ENCODE measurements around the gene MEDAG. TPM values are rescaled to one million over a fixed set of nuclear protein-coding genes. Genes with fewer than 3 reads are reported as not detected.

MEDAG gene
- total and polyA plus RNA-seq, 2 donors (not counting 3 experiments of a cell fraction or from before 2014, with no cell fraction given), result 27.2 TPM

DNA sequence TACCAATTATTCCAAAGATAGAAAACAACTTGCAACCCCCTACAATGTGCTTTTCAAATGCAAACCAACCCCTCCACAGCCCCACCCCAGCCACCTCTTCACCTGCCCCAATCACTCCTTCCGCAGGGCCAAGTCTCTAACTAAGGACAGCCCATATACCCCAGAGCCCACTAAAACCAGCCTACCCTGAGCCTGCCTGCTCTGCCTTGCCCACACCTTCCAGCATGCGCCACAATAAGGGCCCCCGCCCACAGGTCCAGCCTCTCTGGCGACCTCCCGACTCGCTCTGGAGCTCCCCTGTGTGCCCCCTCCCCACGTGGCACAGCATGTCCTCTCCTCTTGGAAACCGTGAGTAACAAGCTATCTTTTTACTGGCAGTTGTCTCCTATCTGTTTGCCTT, 42.8 kb upstream of the MEDAG start:
- Histone ChIP-seq H3K4me3 (replicated peaks in 1 of 3; ENCODE audit: insufficient read depth in 1 of 3, low read depth in 1 of 3, low read length in 3 of 3) (no peak overlapping the region), H4K20me1 (replicated peaks; ENCODE audit: control insufficient read depth, extremely low read depth, insufficient read depth, low read length) (no peaks in the 10 kb centered on the region), H3K79me2 (ENCODE audit: control insufficient read depth, insufficient read depth, low read length) (no peaks in the 10 kb centered on the region), H3K9ac (replicated peaks; ENCODE audit: extremely low read depth, insufficient read depth, low read length) (no peak overlapping the region), H3K4me1 (ENCODE audit: control insufficient read depth, extremely low read depth, insufficient read depth, low read length) (peaks cover 19% of the 10 kb centered on the region), H3K36me3 (ENCODE audit: control insufficient read depth in 2 of 2, extremely low read depth in 1 of 2, insufficient read depth in 2 of 2, low read length in 2 of 2) (no peaks in the 10 kb centered on the region), H2AFZ (ENCODE audit: low read depth, low read length) (no peak overlapping the region), H3K9me3 (replicated peaks; ENCODE audit: control insufficient read depth, insufficient read depth, low read length) (no peaks in the 10 kb centered on the region), H3K4me2 (ENCODE audit: insufficient read depth, low read length) (no peak overlapping the region), H3K27ac (ENCODE audit: insufficient read depth, low read depth, low read length) (no peak overlapping the region), H3K9me1 (replicated peaks; ENCODE audit: control insufficient read depth, extremely low read depth, insufficient read depth, low read length) (no peaks in the 10 kb centered on the region), H3K27me3 (ENCODE audit: control insufficient read depth in 2 of 2, insufficient read depth in 2 of 2, low read length in 2 of 2) (no peaks in the 10 kb centered on the region)
- DNase-seq (ENCODE audit: low read depth, low spot score), result no peak
- no peak for FAIRE-seq
- TF ChIP-seq POLR2A (IDR thresholded peaks at IDR 0.05; ENCODE audit: low read depth, low read length) (no peak), POLR2AphosphoS5 (IDR thresholded peaks at IDR 0.05; ENCODE audit: insufficient read depth, low read depth, low read length) (no peak), JUN (IDR thresholded peaks at IDR 0.05; ENCODE audit: borderline replicate concordance, insufficient read depth, insufficient read length, low read depth) (no peak), MYC (IDR thresholded peaks at IDR 0.05; ENCODE audit: low read depth, low read length) (no peak), GATA2 (IDR thresholded peaks at IDR 0.05; ENCODE audit: insufficient read depth, insufficient read length, low read depth, low read length) (no peak), EZH2 (IDR thresholded peaks at IDR 0.05; ENCODE audit: borderline replicate concordance, low read depth, low read length, severe bottlenecking) (no peak), CTCF (IDR thresholded peaks at IDR 0.05; ENCODE audit: extremely low read depth in 1 of 2, insufficient read depth in 1 of 2, low read depth in 1 of 2, low read length in 2 of 2) (no peak), FOS (IDR thresholded peaks at IDR 0.05; ENCODE audit: borderline replicate concordance, insufficient read depth, low read length) (no peak), MAX (IDR thresholded peaks at IDR 0.05; ENCODE audit: insufficient read depth, insufficient read length) (no peak)
- dilution Hi-C loops (cut with MboI; ENCODE audit: extremely low pct_ligation_motif_present, low sequenced_read_pairs) (loop anchor here (10.0 kb wide), 1 partner anchor 58 kb away; no protein-coding TSS in a partner anchor), intact Hi-C loops (cut with micrococcal nuclease) (loop anchor here (10.0 kb wide), 1 partner anchor 558 kb away; the partner anchor contains the start of gene KATNAL1)
- ChIA-PET POLR2A (no interaction called here), CTCF (interaction anchor here (1.4 to 4.3 kb wide), 2 partner anchors 59 to 71 kb away, joined by 3 to 32 read pairs; no protein-coding TSS in a partner anchor)
- BruUV-seq (replicated peaks), result no TSS peak

Measured in endothelial cell of umbilical vein (primary cell).